ENCODE results near the gene MAP1LC3B. TPM values are rescaled to one million over a fixed set of nuclear protein-coding genes. Genes with fewer than 3 reads are reported as not detected.

Gene MAP1LC3B
- 139 to 189 TPM (median 186 TPM) in 3 replicates for total RNA-seq
- long read RNA-seq, transcript MAP1LC3B-201 (4 exons, 2,688 nt) = major isoform, 740 of 901 reads
- long read RNA-seq, partial matches to known transcripts = 107 of 901 reads
- long read RNA-seq, other reads (novel, unspliced or antisense) = 52 of 901 reads

- H3K27ac Mint-ChIP-seq (ENCODE audit: unreplicated experiment) = peak within 1 kb of the TSS; percentile 97
- H3K9me3 Mint-ChIP-seq (ENCODE audit: low read depth) = no peaks in the 10 kb centered on the region
- peak; percentile 1 for TF ChIP-seq CTCF (IDR thresholded peaks at IDR 0.05)
- DNase-seq (ENCODE audit: low spot score) = peak; percentile 98
- H3K36me3 Mint-ChIP-seq (ENCODE audit: low read depth) = peaks cover 2% of the 10 kb centered on the region
- H3K4me3 Mint-ChIP-seq (ENCODE audit: unreplicated experiment) = peak within 1 kb of the TSS; percentile 91
- H3K27me3 Mint-ChIP-seq (ENCODE audit: low read depth) = no peaks in the 10 kb centered on the region
- H3K4me1 Mint-ChIP-seq (ENCODE audit: low read depth) = peaks cover 60% of the 10 kb centered on the region
These were observed at the start of gene MAP1LC3B for GRCh38 chr16:87391950-87392820. Gene MAP1LC3B, plus strand, starts transcription at chr16:87392336. Its CDS starts 92 bp downstream, at chr16:87392428.

- Mint-ChIP-seq H3K27me3 (ENCODE audit: low read depth) (no peaks in the 10 kb centered on the region), H3K36me3 (ENCODE audit: low read depth) (peaks cover 26% of the 10 kb centered on the region), H3K4me1 (ENCODE audit: low read depth) (peaks cover 16% of the 10 kb centered on the region), H3K9me3 (ENCODE audit: low read depth) (no peaks in the 10 kb centered on the region), H3K27ac (ENCODE audit: unreplicated experiment) (no peak overlapping the region), H3K4me3 (ENCODE audit: unreplicated experiment) (no peak overlapping the region)
- TF ChIP-seq CTCF (IDR thresholded peaks at IDR 0.05) = no peak
- no peak for DNase-seq (ENCODE audit: low spot score)
These were observed 49.6 kb upstream of the MAP1LC3B start for GRCh38 chr16:87342504-87342903.

- TF ChIP-seq CTCF (IDR thresholded peaks at IDR 0.05) = no peak
These were observed 49.0 kb upstream of the MAP1LC3B start for GRCh38 chr16:87342978-87343752.

GRCh38 chr16:87343753-87344050, 48.4 kb upstream of the MAP1LC3B start:
- Mint-ChIP-seq H3K27ac (ENCODE audit: unreplicated experiment) (no peak overlapping the region), H3K9me3 (ENCODE audit: low read depth) (no peaks in the 10 kb centered on the region), H3K4me1 (ENCODE audit: low read depth) (peaks cover 16% of the 10 kb centered on the region), H3K36me3 (ENCODE audit: low read depth) (peaks cover 27% of the 10 kb centered on the region), H3K4me3 (ENCODE audit: unreplicated experiment) (no peak overlapping the region), H3K27me3 (ENCODE audit: low read depth) (no peaks in the 10 kb centered on the region)
- no peak for DNase-seq (ENCODE audit: low spot score)
- no peak for TF ChIP-seq CTCF (IDR thresholded peaks at IDR 0.05)

More at GRCh38 chr16:87342978-87343752, 49.0 kb upstream of the MAP1LC3B start:
- no peaks in the 10 kb centered on the region for H3K9me3 Mint-ChIP-seq (ENCODE audit: low read depth)
- peaks cover 16% of the 10 kb centered on the region for H3K4me1 Mint-ChIP-seq (ENCODE audit: low read depth)
- H3K36me3 Mint-ChIP-seq (ENCODE audit: low read depth) = peaks cover 27% of the 10 kb centered on the region
- H3K4me3 Mint-ChIP-seq (ENCODE audit: unreplicated experiment) = no peak overlapping the region
- H3K27ac Mint-ChIP-seq (ENCODE audit: unreplicated experiment) = no peak overlapping the region
- H3K27me3 Mint-ChIP-seq (ENCODE audit: low read depth) = no peaks in the 10 kb centered on the region
- no peak for DNase-seq (ENCODE audit: low spot score)

All from chondrocyte (in vitro differentiated cells).